HG02870 (cell line): ENCODE data around the gene DKKL1.
"Not testable (repeated sequence)": the region's sequence is repeated elsewhere in the genome, so short reads cannot be mapped to it uniquely, and the experiment has no call there.

ENCODE experiments used
- ATAC-seq: cut with Tn5 transposase; IDR thresholded peaks from one replicate; pipeline ENCODE4 v1.9.1; 2021; ENCODE audit warnings: mild to moderate bottlenecking, moderate library complexity; ENCODE audit not compliant: unreplicated experiment

DKKL1 gene

GRCh38 chr19:49359851-49360820 lies 3.5 kb upstream of the DKKL1 start:
- ATAC-seq: no peak

GRCh38 chr19:49361438-49362047 lies 2.1 kb upstream of the DKKL1 start:
- ATAC-seq: no peak

- ATAC-seq: no peak
Measured at GRCh38 chr19:49362048-49362928, 1.4 kb upstream of the DKKL1 start, which contains the start of gene TEAD2. TSS of gene TEAD2 (minus strand) at chr19:49362416. CDS start at chr19:49360075, 2,341 bp downstream.

- ATAC-seq: no peak
Measured at GRCh38 chr19:49362929-49363267, 779 bp upstream of the DKKL1 start.

GRCh38 chr19:49364083-49364737 lies 533 bp downstream of the DKKL1 start:
- no peak for ATAC-seq

- no peak for ATAC-seq
Measured at GRCh38 chr19:49366110-49366509, 2.4 kb downstream of the DKKL1 start.

- ATAC-seq: no peak
Measured at GRCh38 chr19:49368711-49369358, 5.2 kb downstream of the DKKL1 start.

GRCh38 chr19:49371184-49371583 lies 7.5 kb downstream of the DKKL1 start:
- no peak for ATAC-seq

GRCh38 chr19:49373174-49373573 lies 9.5 kb downstream of the DKKL1 start:
- not testable (repeated sequence) for ATAC-seq

- ATAC-seq: no peak
Measured at GRCh38 chr19:49374665-49375434, 11.2 kb downstream of the DKKL1 start.

GRCh38 chr19:49378512-49378911 lies 14.8 kb downstream of the DKKL1 start:
- no peak for ATAC-seq

- ATAC-seq: no peak
Measured at GRCh38 chr19:49380391-49380790, 16.7 kb downstream of the DKKL1 start.

GRCh38 chr19:49382639-49383038 lies 19.0 kb downstream of the DKKL1 start:
- no peak for ATAC-seq

GRCh38 chr19:49383599-49383998 lies 19.9 kb downstream of the DKKL1 start:
- ATAC-seq: no peak

- peak; percentile 58 for ATAC-seq
Measured at GRCh38 chr19:49387936-49388372, 24.3 kb downstream of the DKKL1 start, which contains the start of gene KASH5. TSS of gene KASH5 (plus strand) at chr19:49388249. CDS start at chr19:49390884, 2,635 bp downstream.

- ATAC-seq: no peak
Measured at GRCh38 chr19:49389406-49389805, 25.7 kb downstream of the DKKL1 start.

- ATAC-seq: no peak
Measured at GRCh38 chr19:49390131-49390928, 26.7 kb downstream of the DKKL1 start.

- no peak for ATAC-seq
Measured at GRCh38 chr19:49390929-49391359, 27.3 kb downstream of the DKKL1 start.
